ENCODE data around the gene CHRNB1. TPM values are rescaled to one million over a fixed set of nuclear protein-coding genes. Genes with fewer than 3 reads are reported as not detected.
A peak's percentile ranks its signal among the peaks of the same experiment; 100 is the strongest.

CHRNB1 gene
- polyA plus RNA-seq, 1 donor from 2014 or later = 18.2 TPM

DNA sequence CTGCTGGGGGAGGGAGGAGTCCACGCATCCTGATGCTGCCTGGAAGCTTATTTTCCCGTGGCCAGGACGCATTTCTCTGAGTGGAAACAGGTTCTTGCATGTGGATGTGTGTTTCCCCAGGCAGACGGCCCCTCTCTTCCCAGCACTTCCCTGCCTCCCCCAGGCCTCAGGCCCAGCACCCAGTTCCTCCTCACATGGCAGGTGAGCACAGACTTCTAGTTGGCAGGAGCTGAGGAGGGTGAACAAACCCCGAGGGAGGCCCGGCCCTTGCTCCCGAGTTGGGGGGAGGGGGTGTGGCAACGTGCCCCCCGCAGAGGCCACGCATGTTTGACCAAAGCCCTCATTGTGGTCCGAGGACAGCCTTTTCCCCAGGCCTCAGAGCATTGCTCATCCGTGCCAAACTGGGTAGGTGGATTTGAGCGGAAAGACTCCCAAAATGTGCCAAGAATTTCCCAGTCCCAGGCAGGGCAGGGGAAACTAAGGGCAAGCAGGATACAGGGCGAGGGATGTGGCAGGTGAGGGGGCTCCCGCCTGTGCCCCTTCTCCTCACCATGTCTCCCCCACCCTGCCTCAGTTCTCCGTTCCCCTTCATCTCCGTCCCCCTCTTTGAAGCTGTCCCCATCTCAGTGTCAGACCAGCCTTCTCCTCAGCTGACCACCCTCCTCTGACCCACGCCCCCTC, 26.2 kb upstream of the CHRNB1 start:
- Histone ChIP-seq H3K9ac (ENCODE audit: low read length) (no peak overlapping the region), H3K27ac (ENCODE audit: low read length) (no peak overlapping the region), H3K79me2 (replicated peaks; ENCODE audit: insufficient read depth, low read length) (no peaks in the 10 kb centered on the region), H3K9me2 (ENCODE audit: insufficient read depth, low read length) (no peaks in the 10 kb centered on the region), H3F3A (ENCODE audit: insufficient read depth, low read length, poor library complexity, severe bottlenecking) (no peaks in the 10 kb centered on the region), H4K20me1 (ENCODE audit: insufficient read depth) (peaks cover 4% of the 10 kb centered on the region), H3K4me2 (ENCODE audit: low read length) (no peak overlapping the region), H3K9me3 (ENCODE audit: low read length) (no peaks in the 10 kb centered on the region), H3K27me3 (ENCODE audit: insufficient read depth, low read depth, low read length) (no peaks in the 10 kb centered on the region), H3K36me3 (ENCODE audit: insufficient read depth, low read length) (no peaks in the 10 kb centered on the region), H3K4me3 (ENCODE audit: low read length) (no peak overlapping the region), H2AFZ (ENCODE audit: low read depth, low read length) (no peak overlapping the region)
- TF ChIP-seq, protein P1, sequence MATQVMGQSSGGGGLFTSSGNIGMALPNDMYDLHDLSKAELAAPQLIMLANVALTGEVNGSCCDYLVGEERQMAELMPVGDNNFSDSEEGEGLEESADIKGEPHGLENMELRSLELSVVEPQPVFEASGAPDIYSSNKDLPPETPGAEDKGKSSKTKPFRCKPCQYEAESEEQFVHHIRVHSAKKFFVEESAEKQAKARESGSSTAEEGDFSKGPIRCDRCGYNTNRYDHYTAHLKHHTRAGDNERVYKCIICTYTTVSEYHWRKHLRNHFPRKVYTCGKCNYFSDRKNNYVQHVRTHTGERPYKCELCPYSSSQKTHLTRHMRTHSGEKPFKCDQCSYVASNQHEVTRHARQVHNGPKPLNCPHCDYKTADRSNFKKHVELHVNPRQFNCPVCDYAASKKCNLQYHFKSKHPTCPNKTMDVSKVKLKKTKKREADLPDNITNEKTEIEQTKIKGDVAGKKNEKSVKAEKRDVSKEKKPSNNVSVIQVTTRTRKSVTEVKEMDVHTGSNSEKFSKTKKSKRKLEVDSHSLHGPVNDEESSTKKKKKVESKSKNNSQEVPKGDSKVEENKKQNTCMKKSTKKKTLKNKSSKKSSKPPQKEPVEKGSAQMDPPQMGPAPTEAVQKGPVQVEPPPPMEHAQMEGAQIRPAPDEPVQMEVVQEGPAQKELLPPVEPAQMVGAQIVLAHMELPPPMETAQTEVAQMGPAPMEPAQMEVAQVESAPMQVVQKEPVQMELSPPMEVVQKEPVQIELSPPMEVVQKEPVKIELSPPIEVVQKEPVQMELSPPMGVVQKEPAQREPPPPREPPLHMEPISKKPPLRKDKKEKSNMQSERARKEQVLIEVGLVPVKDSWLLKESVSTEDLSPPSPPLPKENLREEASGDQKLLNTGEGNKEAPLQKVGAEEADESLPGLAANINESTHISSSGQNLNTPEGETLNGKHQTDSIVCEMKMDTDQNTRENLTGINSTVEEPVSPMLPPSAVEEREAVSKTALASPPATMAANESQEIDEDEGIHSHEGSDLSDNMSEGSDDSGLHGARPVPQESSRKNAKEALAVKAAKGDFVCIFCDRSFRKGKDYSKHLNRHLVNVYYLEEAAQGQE (IDR thresholded peaks at IDR 0.05; ENCODE audit: borderline replicate concordance) = no peak
- no peak for TF ChIP-seq SMC3 (conservative IDR thresholded peaks at IDR 0.05; ENCODE audit: poor library complexity)
- TF ChIP-seq, protein P2, sequence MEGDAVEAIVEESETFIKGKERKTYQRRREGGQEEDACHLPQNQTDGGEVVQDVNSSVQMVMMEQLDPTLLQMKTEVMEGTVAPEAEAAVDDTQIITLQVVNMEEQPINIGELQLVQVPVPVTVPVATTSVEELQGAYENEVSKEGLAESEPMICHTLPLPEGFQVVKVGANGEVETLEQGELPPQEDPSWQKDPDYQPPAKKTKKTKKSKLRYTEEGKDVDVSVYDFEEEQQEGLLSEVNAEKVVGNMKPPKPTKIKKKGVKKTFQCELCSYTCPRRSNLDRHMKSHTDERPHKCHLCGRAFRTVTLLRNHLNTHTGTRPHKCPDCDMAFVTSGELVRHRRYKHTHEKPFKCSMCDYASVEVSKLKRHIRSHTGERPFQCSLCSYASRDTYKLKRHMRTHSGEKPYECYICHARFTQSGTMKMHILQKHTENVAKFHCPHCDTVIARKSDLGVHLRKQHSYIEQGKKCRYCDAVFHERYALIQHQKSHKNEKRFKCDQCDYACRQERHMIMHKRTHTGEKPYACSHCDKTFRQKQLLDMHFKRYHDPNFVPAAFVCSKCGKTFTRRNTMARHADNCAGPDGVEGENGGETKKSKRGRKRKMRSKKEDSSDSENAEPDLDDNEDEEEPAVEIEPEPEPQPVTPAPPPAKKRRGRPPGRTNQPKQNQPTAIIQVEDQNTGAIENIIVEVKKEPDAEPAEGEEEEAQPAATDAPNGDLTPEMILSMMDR (IDR thresholded peaks at IDR 0.05; ENCODE audit: poor library complexity, severe bottlenecking) = no peak
- TF ChIP-seq MXI1 (conservative IDR thresholded peaks at IDR 0.05; ENCODE audit: poor library complexity, severe bottlenecking) = no peak
- TF ChIP-seq TAF1 (IDR thresholded peaks at IDR 0.05; ENCODE audit: low read depth) = no peak
- TF ChIP-seq EP300 (conservative IDR thresholded peaks at IDR 0.05; ENCODE audit: poor library complexity, severe bottlenecking) = no peak
- no peak for TF ChIP-seq POLR2AphosphoS5 (IDR thresholded peaks at IDR 0.05)
- no peak for TF ChIP-seq RAD21 (conservative IDR thresholded peaks at IDR 0.05)
- no peak for TF ChIP-seq EZH2 (IDR thresholded peaks at IDR 0.05; ENCODE audit: borderline replicate concordance, insufficient read depth, low read length, poor library complexity, severe bottlenecking)

DNA sequence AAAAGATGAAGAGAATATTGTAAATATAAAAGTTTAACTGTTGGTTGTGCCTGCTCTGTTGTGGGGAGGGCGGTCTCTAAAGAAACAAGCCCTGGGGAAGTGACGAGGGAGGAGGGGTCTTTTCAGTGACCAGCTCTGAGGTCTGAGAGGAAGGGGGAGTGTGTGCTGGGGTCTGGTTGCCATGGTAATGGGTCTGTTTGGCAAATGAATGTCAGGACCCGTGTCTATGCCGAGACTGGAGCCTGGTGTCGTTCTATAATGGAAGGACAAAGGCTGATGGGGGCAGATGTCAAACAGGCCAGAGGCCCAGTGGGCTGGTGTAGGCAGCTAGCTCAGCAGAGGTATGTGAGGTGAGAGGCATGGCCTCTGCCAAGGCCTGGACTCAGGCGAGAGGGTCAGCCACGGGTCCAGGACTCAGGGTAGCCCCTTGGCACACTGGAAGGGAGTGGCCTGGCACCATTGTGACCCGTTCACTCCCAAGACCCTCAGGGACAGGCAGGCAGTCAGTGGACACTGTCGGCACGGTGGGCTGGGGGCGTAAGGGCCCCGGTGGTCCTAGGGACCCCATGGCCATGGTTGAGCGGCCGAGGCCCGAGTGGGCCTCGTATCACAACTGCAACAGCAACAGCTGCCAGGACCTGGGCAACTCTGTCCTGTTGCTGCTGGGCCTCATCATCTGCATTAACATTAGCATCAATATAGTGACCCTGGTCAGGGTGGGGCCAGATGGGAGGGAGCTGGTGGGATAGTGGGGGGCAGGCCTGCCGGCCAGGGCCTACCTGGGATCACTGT, 24.8 kb upstream of the CHRNB1 start, which contains the start of gene SPEM1:
TSS of gene SPEM1 (plus strand) at position 506 of the 792 bp plus-strand sequence. CDS start at position 567, 61 bp downstream.
- Histone ChIP-seq H3K9ac (ENCODE audit: low read length) (no peak within 1 kb of the TSS), H2AFZ (ENCODE audit: low read depth, low read length) (no peak within 1 kb of the TSS), H3K36me3 (ENCODE audit: insufficient read depth, low read length) (no peaks in the 10 kb centered on the region), H3K4me3 (ENCODE audit: low read length) (no peak within 1 kb of the TSS), H4K20me1 (ENCODE audit: insufficient read depth) (peaks cover 4% of the 10 kb centered on the region), H3K9me3 (ENCODE audit: low read length) (no peaks in the 10 kb centered on the region), H3K9me2 (ENCODE audit: insufficient read depth, low read length) (no peaks in the 10 kb centered on the region), H3K4me2 (ENCODE audit: low read length) (no peak within 1 kb of the TSS), H3K79me2 (replicated peaks; ENCODE audit: insufficient read depth, low read length) (no peaks in the 10 kb centered on the region), H3K27me3 (ENCODE audit: insufficient read depth, low read depth, low read length) (no peaks in the 10 kb centered on the region), H3K27ac (ENCODE audit: low read length) (no peak within 1 kb of the TSS), H3F3A (ENCODE audit: insufficient read depth, low read length, poor library complexity, severe bottlenecking) (no peaks in the 10 kb centered on the region)
- peak; percentile 4 for TF ChIP-seq POLR2AphosphoS5 (IDR thresholded peaks at IDR 0.05)
- no peak for TF ChIP-seq MXI1 (conservative IDR thresholded peaks at IDR 0.05; ENCODE audit: poor library complexity, severe bottlenecking)
